Measurements from ENCODE around the gene NTM.

The NTM gene

DNA sequence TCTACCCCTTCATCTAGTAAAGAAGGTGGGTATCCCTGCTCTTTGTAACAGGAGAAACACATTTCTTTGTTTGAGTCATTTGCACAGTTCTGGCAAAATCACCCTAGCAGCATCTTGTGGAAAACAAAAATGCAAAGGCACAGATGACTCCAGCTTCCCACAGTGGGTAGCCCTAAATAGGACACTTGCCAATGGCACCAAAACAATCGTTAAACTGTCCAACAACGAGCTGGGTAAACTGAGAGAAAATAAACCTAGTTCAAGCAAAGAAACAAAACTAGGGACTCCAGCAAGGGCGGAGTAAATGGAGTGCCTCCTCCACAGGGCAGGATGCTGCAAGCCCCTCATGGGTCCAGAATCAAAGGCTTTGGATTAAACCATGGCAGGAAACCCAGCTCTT lies 239.5 kb downstream of the NTM start:
- DNase-seq: no peak

DNA sequence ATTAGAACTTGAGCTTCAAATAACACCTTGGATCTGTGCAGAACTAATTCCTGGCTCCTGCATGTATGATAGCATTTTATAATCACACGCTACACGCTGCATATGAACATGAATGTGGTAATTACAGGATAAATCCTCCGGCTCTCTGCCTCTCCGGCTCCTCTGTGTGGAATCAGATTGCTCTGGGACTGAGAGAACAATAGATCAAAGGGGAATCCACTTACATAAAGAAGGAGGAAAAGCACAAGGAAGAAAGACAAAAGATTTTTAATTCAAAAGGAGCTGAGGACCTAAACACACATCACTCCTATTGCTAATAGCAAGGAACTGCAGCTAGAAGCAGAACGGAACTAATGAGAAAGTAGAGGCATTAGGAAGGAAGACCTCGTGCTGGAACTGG lies 240.9 kb downstream of the NTM start:
- no peak for DNase-seq

DNA sequence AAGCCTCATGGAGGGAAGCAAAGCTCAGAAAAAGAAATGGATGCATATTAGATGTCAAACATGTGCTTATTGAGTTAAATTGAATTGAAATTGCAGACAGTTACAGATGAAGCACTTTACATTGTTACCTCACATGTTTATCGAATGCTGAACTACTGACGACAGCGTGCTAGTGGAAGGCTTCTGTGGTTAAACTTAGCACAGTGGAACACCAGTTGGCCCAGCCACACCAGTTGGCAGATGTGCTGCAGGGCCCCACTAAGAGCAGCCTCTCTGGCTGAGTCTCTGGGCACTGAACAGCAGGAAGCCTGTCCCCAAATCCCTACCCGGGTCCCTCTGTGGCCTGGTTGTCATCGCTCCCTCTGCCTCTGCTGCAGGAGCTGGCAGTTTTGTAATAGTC lies 242.1 kb downstream of the NTM start:
- DNase-seq: no peak

DNA sequence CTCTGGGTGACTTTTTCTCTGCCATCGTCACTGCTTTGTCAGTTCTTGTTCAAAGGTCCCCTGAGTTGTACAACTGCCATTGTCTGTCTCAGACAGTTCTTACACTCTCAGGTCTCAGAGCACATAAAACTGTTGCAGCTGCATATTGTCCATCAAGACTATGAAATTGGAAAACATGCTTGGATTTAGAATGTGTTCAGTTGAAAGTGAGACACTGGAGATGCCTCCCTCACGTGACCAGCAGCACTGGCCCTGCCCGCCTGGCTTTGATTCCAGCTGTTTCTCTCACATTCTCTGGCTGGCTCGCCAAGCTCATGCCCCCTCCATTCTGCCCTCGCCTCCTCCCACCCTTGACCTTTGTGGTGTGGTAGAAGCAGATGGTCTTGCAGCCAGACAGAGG lies 244.2 kb downstream of the NTM start:
- no peak for DNase-seq

DNA sequence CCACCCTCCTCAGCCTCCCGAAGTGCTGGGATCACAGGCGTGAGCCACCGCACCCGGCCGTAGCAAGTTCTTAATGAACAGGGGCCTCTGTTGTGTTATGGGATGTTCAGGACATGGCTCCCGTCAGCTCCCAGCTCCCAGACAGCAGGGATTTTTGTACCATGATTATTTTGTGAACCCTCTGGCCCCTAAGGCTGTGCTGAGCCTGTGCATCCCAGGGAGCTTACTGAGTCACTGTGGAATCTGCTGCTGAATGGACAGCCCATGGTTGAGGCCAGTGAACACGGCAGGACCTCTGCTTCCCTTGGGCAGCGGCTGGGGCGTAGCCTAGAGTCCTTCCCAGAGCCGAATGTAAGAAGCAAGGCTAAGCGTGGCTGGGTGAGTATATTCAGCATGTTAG lies 245.2 kb downstream of the NTM start:
- DNase-seq: no peak

DNA sequence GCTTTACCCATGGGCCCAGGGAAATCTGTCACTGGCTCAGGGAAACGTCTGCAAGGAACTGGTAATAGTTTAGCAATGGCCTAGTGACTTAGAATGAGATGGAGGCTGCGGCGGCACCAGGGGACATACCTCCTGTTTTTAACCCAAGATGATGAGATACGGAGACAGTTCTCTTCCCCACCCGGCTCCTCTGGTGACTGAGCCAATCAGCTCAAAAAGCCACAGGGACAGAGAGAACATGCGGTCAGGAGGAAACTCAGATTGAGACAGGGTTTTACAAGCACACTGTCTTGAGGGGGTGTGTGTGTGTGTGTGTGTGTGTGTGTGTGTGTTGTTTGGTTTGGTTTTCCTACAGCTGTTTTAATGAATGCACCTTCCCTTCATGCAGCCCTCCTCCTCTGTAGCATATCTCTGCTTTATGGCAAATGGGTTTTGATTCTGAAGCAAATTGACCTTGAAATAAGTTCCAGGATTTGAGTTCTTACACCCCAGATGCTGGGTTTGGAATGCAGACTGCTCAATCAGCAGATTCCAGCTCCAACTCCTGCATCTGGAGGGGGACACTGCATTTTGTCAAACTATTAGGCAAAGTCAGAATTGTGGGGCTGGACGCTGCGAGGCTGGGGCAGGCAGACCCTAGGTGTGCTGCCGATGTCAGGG lies 246.2 kb downstream of the NTM start:
- DNase-seq: no peak

DNA sequence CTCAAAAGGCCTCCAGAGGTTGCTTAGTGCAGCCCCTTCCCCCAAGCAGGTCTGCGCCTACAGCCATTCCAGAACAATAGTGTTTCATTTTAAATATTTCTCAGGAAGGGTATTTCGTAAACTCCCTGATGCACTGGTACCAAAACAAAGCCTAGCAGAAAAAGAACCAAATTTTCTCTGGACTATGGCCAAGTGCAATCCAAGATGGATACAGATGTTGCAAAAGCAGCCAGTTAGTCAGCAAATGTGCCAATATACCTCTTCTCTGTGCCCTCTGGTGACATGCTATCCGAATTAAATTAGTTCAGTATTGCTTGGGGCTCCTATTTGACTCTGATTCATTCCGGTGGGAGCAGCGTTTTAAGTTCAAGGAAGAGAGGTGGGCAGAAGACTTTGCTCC lies 247.8 kb downstream of the NTM start:
- no peak for DNase-seq

DNA sequence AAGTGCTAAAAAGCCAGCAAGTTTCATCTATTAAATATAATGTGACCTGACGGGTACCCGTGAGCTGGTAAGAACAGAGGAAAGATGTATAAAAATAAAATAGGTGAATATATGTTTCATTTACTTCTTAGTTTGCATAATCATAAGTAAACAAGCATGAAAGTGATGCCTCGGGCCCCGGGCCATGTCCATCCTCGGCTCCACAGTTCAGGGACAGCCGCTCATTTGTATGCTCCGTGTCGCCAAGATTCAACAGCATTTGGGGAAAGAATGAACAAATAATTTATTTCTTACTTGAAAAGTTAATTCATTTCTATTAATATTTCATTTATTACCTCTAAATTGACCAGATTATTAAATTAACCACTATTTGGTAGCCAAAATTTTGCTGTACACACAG lies 251.8 kb downstream of the NTM start:
- DNase-seq: no peak

DNA sequence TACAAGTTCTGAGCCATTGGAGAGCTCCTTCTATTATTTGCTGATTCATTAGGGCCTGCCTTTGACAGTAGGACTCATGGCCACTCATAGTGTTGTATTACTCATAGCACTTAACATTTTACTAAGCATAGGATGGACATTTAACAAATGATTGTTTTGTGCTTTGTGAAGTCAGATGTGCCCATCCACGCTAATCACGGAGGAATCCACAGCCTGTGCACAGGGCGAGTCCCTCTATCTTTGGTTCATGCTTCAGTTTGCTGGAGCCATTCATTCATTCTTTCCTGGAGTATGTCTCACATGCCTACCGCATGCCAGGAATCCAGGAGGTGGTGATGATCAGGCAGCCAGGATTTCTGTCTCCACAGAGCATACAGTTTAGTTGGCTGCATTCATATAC lies 254.1 kb downstream of the NTM start:
- no peak for DNase-seq

DNA sequence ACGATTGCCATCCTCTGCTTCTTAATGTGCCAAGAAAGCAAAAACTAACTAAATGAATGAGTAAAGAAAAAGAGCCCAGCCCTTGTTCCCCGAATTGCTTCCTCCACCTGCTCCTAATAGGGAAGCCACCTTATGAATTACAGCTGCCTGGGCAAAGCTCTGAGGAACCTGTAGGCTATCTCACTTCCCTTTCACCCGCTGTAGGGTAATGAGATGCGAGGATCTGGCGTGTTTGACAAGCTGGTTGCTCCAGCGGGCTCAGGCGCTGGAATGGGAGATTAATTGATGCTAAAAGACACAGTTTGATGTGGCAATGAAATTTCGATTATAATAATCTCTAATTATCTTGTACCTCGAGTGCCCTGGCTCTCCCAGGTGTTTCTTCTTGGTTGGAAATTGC lies 256.4 kb downstream of the NTM start:
- DNase-seq: no peak

DNA sequence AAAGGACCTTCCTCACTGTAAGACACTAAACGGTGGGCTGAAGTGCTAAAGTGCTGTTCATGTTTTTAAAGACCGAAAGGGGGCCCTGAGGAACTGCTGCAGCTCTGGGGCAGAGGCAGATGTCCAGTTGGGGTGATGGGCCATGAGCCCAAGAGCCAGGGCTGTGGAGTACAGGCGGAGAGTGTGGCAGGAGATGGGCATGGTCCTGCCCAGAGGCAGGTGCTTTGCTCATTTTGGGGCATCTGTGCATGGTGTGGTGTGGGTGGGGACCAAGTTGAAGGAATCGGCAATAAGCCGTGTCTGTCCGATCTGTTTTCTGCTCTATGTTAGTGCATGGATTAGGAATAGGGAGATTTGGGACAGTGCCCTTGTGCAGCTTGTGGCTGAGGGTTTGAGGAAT lies 258.3 kb downstream of the NTM start:
- DNase-seq: no peak

DNA sequence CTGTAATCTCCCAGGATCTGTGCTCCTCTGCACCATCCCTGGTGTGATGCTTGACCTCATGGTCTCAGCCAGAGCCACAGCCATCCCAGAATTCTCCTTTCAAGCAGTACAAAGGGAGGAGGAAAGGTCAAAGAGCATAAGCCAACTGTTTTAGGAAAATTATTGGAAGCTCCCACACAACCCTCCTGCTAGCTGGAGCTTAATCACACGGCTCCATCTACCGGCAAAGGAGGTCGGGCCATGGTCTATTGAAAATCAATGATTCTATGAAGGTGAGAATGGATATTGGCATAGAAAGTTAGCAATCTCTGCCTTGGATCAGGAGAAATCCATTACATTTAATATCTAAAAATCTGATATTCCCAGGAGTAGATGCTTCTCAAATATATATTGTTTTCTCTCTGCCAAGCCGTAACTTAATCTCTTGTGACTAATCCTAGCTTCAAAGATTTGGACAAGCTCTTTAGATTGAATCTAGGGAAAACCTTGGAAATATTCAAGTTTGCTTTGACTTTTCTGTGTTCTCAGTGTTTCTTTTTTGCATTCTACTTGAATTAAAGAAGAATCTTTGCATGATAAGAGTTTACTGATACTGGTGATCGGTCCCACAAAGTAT lies 259.6 kb downstream of the NTM start:
- DNase-seq: no peak

DNA sequence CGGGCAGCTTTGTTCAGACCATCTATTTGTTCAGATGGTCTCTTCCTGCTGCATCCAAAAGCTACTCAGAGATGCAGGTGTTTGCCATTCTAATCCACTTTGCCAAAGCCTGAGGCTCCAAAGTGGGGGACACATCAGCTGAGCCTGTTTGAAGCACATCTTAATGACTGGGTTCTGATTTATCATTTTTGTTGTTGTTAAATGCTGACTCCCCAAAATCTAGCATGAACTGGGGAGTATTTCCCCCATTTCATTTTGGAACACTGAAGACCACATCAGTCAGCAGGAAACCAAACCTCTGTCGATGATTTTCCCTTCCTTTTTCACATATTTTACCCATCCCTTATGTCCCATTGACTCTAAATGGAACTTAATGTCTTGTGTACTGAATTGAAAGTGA lies 262.6 kb downstream of the NTM start:
- DNase-seq: no peak

DNA sequence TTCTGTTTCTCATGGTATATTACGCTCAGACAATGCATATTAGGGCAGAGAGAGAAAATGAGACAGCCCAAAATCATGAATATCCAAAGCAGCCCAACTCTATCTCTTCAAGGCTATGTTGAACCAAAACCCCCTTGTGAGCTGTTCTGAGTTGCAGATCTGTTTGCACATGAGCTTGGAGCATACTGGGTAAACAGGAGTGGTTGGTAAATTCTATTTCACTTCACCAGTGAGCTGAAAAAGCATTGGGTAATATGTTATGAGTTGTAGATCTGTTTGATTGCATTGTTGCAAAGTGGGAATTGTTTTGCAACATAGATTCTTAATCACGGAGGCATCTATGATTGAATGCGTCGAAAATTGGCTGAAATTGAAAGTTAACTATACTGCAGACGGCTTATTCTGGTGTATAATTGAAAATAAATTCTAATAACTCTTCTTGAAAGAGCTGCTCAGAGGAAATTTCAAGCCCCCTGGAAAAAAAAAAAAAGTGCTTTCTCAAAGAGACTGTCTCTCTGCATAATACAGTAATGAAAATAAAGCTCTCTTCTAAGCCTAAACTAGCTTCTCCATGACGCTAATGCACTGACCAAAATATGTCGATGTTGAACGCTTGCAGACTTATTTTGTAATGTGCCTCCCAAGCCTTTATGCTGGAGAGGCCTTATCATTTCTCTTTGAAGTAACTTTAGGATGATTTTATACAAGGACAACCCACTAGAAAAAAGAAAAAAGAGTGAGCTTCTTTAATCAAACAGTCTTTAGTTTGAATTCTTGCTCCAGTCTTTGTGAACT lies 263.7 kb downstream of the NTM start:
- DNase-seq: no peak

DNA sequence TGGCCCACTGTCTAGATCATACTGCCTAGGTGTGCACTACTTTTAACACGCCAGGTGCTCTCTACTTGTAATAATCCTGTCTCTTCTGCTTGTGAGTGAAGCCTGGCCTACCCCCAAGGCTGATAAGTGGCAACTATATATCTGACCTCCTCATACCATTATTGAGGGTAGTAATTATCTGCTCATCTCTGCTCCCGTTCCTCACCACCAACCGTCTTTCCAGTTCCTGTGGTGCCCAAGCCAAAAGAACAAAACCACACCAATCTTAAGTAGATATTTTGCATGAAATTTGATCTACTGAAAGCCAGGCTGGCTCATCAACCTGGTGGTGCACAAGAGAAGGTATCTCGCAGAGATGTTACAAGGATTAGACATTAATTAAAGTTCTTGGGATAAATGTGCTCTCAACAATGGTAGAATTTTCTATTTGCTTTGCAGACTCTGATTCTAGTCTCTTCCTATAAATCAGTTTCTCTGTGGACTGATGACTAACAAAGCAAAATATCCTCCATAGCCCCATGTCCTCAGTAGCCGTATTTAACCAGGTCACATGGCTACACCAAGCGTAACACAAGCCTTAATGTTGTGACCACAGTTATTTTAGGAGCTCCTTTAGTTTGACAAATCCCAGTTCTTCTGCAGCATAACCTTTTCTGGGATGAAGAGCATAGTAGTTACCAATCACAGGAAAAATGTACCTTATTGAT lies 267.2 kb downstream of the NTM start:
- no peak for DNase-seq

DNA sequence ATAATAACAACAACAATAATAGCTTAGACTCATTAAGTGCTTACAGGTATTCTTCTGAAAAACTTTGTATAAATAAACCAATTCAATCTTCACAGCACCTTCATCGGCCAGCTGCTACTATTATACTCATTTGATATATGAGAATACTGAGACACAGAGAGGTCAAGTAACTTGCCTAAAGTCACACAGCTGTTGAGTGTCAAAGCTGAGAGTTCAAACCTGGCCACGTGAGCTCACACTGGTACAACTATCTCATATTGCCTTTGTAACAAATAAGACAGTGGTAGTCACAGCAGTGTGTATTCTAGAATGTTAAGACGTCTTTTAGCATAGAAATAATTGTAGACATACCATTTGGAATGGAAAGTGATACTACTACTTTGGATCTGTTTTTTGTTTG lies 268.5 kb downstream of the NTM start:
- DNase-seq: no peak

DNA sequence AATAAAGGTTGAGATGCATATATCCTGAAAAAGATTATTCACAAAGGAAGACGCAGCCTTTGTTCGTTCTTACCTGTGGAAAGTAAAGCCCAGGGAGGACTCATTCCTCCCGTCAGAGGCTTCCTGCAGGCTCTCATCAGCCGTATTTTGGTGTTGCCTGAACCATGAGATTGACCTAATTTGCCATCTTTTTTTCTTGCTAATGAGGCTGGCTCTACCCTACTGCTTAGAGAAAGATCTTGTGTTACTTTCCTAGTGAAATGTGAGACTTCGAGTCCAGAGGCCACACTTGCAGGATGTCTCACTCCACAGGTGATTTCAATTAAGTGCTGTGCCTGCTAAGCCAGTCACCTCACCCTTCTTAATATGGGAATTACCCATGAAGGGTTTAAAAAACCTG lies 269.9 kb downstream of the NTM start:
- DNase-seq: no peak

DNA sequence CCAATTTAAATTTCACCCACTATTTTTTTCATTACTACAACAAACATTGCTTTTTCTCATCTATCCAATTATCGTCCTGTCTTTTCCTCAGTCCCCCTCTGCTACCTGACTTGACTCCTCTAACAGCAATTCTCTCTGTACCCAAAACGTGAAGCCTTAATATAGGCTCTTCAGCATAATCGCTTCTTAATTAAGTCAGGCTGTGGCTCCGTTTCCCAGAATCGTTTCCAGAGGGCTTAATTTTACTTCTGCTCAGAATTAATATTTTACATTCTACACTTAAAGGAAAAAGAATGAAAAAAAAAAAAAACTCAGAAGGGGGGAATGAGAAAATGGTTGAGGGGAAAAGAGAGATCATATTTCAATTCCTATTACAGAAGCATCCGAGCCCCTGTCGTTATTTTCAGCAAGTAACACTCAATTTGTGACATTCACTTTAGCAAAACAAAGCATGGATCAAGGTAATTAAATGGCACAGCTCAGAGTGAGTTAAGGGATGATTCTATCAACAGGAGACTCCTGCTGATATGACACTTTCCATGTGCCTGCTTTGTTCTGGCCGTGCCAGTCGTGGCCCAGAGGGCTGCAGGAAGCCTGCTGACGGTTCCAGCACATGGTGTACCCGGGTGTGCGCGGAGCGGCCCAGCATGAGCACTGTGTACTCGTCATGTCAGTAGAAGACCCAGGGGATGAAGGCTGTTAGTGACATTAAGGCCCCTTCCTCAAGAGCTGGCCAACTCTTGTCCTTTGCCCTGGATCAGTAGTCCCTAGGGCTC lies 272.5 kb downstream of the NTM start:
- DNase-seq: no peak

DNA sequence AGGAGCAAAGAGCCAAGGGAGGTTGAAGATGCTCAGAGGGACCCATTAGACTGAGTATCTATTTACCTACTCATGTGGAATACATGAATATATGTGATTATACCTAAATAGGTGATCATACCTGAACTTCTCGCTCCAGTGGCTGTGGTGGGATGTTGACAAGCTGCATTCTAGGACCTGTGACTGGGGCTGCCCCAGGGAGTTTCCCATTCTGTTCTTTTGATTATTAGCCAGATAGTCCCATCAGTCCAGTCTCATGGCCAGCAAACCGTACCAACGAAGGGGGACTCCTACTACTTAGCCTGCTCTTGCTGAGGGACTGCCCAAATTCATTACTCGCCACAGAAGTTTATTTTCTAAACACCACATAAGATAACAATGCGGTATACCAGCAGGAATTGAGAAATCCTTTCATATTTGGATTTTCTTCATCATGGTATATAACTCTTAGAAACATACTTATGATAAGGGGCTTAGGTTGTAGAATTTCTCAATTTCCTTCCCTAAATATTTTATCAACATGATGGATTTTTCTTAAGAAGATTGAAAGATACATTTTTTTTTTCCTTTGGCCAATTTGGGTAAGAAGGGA lies 273.9 kb downstream of the NTM start:
- no peak for DNase-seq

DNA sequence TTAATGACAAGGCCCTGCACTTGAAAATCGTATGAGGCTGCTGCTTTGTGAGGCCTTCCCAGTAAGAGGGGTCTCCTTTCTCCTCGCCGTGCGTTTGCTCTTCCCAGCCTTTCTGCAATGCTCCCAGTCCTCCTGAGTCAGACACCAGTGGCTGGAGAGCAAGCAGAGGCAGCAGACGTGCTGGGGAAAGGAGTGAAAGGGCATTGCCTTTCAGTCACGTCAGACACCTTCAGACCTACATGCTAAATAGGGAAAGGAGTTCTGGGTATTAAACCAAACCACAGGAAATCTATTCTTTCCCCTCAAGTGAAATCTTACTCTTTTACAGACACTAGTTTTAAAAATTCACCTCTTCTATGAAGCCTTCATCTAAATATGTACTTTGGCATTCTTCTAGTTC lies 274.8 kb downstream of the NTM start:
- no peak for DNase-seq

DNA sequence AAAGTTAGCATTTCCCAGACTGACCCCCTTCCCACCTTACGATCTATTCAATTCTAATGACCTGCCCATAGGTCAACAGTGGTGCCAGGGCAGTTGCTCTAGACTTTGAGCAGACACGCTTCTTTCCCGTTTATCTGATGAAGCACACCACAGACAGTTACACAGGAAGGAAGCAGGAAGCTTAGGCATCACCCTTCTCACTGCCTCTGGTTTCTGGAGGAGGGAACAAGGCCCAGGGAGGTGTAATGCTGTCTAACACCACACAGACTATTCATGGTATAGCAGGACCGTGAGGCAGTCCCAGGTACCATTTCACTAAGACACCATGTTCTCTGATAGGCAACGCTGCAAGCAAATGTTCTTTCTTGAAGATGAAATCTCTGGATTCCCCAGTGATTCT lies 279.4 kb downstream of the NTM start:
- no peak for DNase-seq

DNA sequence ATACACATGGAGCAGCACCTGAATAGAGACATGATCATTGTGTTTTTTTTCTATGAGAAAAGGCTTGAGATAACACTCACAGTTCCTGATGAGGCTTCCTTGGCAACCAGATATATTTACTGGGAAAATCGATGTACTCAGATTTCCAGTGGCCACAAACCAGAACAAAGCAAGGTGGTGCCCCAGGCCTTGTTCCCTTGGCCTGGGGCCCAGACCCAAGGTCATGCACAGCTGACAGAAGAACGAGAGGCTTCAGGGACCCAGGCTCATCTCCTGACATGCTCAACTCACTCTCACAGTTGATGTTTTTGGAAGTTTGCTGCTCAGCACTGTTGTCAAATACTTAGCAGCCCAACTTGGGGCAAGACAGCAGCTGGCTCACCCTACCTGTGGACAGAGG lies 281.8 kb downstream of the NTM start:
- no peak for DNase-seq

DNA sequence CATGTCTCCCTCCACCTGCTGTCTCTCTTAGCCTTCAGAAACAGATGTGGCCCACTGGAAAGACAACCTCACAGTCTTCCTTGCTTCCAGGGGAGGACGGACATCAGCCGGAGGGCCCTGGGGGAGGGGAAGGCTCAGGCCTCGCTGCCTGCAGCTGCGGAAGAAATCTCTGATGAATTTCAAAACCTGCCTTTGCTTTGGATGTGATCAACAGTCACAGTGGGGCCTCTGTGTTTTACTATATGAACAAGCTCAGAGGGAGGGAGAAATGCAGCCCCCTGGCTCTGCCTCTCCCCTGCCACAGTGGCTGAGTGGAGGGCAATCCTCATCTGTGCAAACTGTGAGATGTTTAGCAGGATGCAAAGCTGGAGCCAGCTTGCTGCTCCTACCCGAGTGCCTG lies 282.8 kb downstream of the NTM start:
- no peak for DNase-seq
